ENCODE measurements around the gene KIF5A. TPM values are rescaled to one million over a fixed set of nuclear protein-coding genes. Genes with fewer than 3 reads are reported as not detected.

The KIF5A gene
- total RNA-seq, 3 donors from 2014 or later: 0.56 to 0.98 (median 0.68) TPM

GRCh38 chr12:57524814-57525614, 24.8 kb upstream of the KIF5A start:
- no peaks in the 10 kb centered on the region for H3K9me3 Mint-ChIP-seq
- peaks cover 32% of the 10 kb centered on the region for H3K4me1 Mint-ChIP-seq (ENCODE audit: low read depth)
- H3K27me3 Mint-ChIP-seq (ENCODE audit: low read depth): no peaks in the 10 kb centered on the region
- no peak for ATAC-seq
- H3K36me3 Mint-ChIP-seq (ENCODE audit: insufficient read depth): peaks cover 8% of the 10 kb centered on the region
- no peak for DNase-seq
- peak overlapping the region; percentile 92 for H3K4me3 Mint-ChIP-seq

DNA sequence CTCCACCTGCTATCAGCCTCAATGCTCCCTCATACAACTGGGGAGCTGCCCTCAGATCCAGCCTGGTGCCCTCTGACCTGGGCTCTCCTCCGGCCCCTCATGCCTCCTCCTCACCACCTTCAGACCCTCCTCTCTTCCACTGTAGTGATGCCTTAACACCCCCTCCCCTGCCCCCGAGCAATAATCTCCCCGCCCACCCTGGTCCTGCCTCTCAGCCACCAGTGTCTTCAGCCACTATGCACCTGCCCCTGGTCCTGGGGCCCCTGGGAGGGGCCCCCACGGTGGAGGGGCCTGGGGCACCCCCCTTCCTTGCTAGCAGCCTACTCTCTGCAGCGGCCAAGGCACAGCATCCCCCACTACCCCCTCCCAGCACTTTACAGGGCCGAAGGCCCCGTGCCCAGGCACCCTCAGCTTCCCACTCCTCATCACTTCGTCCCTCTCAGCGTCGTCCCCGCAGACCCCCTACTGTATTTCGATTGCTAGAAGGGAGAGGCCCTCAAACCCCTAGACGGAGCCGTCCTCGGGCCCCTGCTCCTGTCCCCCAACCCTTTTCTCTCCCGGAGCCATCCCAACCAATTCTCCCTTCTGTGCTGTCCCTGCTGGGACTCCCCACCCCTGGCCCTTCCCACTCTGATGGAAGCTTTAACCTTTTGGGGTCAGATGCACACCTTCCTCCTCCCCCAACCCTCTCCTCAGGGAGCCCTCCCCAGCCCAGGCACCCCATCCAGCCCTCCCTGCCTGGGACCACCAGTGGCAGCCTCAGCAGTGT, 24.0 kb upstream of the KIF5A start:
- Mint-ChIP-seq H3K27me3 (ENCODE audit: low read depth) (no peaks in the 10 kb centered on the region), H3K9me3 (no peaks in the 10 kb centered on the region), H3K36me3 (ENCODE audit: insufficient read depth) (peaks cover 9% of the 10 kb centered on the region), H3K4me3 (no peak overlapping the region), H3K4me1 (ENCODE audit: low read depth) (peaks cover 32% of the 10 kb centered on the region)
- ATAC-seq (no peak), DNase-seq (no peak)

DNA sequence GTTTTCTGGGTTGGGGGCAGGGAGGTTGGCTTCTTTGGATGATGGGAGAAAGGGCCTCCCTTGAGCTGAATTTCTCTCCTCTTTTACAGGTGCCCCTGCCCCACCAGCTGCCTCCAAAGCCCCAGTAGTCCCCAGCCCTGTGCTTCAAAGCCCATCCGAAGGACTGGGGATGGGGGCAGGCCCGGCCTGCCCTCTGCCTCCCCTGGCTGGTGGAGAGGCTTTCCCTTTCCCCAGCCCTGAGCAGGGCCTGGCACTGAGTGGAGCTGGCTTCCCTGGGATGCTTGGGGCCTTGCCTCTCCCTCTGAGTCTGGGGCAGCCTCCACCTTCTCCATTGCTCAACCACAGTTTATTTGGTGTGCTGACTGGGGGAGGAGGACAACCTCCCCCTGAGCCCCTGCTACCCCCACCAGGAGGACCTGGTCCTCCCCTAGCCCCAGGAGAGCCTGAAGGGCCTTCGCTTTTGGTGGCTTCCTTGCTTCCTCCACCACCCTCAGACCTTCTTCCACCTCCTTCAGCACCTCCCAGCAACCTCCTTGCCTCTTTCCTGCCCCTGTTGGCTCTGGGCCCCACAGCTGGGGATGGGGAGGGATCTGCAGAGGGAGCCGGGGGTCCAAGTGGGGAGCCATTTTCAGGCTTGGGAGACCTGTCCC, 23.2 kb upstream of the KIF5A start:
- DNase-seq (no peak), ATAC-seq (no peak)
- peaks cover 25% of the 10 kb centered on the region for H3K4me1 Mint-ChIP-seq (ENCODE audit: low read depth)
- H3K9me3 Mint-ChIP-seq: no peaks in the 10 kb centered on the region
- H3K4me3 Mint-ChIP-seq: no peak overlapping the region
- no peaks in the 10 kb centered on the region for H3K27me3 Mint-ChIP-seq (ENCODE audit: low read depth)
- peaks cover 13% of the 10 kb centered on the region for H3K36me3 Mint-ChIP-seq (ENCODE audit: insufficient read depth)

- ATAC-seq (no peak), DNase-seq (no peak)
- no peaks in the 10 kb centered on the region for H3K27me3 Mint-ChIP-seq (ENCODE audit: low read depth)
- peaks cover 19% of the 10 kb centered on the region for H3K4me1 Mint-ChIP-seq (ENCODE audit: low read depth)
- H3K9me3 Mint-ChIP-seq: no peaks in the 10 kb centered on the region
- peaks cover 19% of the 10 kb centered on the region for H3K36me3 Mint-ChIP-seq (ENCODE audit: insufficient read depth)
- no peak overlapping the region for H3K4me3 Mint-ChIP-seq
Observed at GRCh38 chr12:57527184-57527583, 22.7 kb upstream of the KIF5A start.

DNA sequence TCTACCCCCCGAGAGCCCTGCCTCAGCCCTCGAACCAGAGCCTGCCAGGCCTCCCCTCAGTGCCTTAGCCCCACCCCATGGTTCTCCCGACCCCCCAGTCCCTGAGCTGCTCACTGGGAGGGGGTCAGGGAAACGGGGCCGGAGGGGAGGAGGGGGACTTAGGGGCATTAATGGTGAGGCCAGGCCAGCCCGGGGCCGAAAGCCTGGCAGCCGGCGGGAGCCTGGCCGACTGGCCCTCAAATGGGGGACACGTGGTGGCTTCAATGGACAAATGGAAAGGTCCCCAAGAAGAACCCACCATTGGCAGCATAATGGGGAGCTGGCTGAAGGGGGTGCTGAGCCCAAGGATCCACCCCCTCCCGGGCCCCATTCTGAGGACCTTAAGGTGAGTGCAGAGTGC, 21.7 kb upstream of the KIF5A start:
- no peaks in the 10 kb centered on the region for H3K27me3 Mint-ChIP-seq (ENCODE audit: low read depth)
- no peak for ATAC-seq
- no peak overlapping the region for H3K4me3 Mint-ChIP-seq
- DNase-seq: no peak
- H3K9me3 Mint-ChIP-seq: no peaks in the 10 kb centered on the region
- peaks cover 16% of the 10 kb centered on the region for H3K4me1 Mint-ChIP-seq (ENCODE audit: low read depth)
- peaks cover 29% of the 10 kb centered on the region for H3K36me3 Mint-ChIP-seq (ENCODE audit: insufficient read depth)

GRCh38 chr12:57528831-57529555, 20.9 kb upstream of the KIF5A start:
- H3K9me3 Mint-ChIP-seq: no peaks in the 10 kb centered on the region
- H3K4me1 Mint-ChIP-seq (ENCODE audit: low read depth): peaks cover 7% of the 10 kb centered on the region
- H3K36me3 Mint-ChIP-seq (ENCODE audit: insufficient read depth): peaks cover 30% of the 10 kb centered on the region

GRCh38 chr12:57529831-57530230, 20.0 kb upstream of the KIF5A start:
- Mint-ChIP-seq H3K27me3 (ENCODE audit: low read depth) (no peaks in the 10 kb centered on the region), H3K4me1 (ENCODE audit: low read depth) (no peaks in the 10 kb centered on the region), H3K4me3 (no peak overlapping the region), H3K36me3 (ENCODE audit: insufficient read depth) (peaks cover 29% of the 10 kb centered on the region), H3K9me3 (no peaks in the 10 kb centered on the region)
- DNase-seq (no peak), ATAC-seq (no peak)

More at GRCh38 chr12:57528831-57529555, 20.9 kb upstream of the KIF5A start:
- ATAC-seq: no peak
- no peak for DNase-seq
- Mint-ChIP-seq H3K4me3 (no peak overlapping the region), H3K27me3 (ENCODE audit: low read depth) (no peaks in the 10 kb centered on the region)

GRCh38 chr12:57530396-57531142, 19.3 kb upstream of the KIF5A start:
- Mint-ChIP-seq H3K9me3 (no peaks in the 10 kb centered on the region), H3K27me3 (ENCODE audit: low read depth) (no peaks in the 10 kb centered on the region), H3K36me3 (ENCODE audit: insufficient read depth) (peaks cover 33% of the 10 kb centered on the region), H3K4me1 (ENCODE audit: low read depth) (no peaks in the 10 kb centered on the region), H3K4me3 (no peak overlapping the region)
- ATAC-seq (no peak), DNase-seq (no peak)

DNA sequence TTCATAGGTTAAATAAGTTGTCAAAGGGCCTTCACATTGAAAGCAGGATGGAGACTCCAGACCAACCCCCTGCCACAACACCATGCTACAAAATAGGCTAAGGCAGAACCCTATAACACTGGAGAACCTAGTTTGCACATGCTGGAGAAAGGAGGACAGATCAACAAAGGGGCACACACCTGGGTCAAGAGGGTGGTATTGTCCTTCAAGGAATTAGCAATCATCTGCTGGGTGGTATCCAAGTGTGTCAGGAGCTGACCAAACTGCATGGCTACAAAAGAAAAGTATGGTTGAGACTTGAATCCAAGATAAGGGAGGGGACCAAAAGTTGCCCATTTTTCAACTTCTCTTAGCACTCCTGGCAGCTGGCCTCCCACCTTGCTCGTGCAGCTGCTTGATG, 18.0 kb upstream of the KIF5A start:
- no peak overlapping the region for H3K4me3 Mint-ChIP-seq
- peaks cover 37% of the 10 kb centered on the region for H3K36me3 Mint-ChIP-seq (ENCODE audit: insufficient read depth)
- no peaks in the 10 kb centered on the region for H3K9me3 Mint-ChIP-seq
- no peaks in the 10 kb centered on the region for H3K4me1 Mint-ChIP-seq (ENCODE audit: low read depth)
- no peak for ATAC-seq
- no peak for DNase-seq
- no peaks in the 10 kb centered on the region for H3K27me3 Mint-ChIP-seq (ENCODE audit: low read depth)

DNA sequence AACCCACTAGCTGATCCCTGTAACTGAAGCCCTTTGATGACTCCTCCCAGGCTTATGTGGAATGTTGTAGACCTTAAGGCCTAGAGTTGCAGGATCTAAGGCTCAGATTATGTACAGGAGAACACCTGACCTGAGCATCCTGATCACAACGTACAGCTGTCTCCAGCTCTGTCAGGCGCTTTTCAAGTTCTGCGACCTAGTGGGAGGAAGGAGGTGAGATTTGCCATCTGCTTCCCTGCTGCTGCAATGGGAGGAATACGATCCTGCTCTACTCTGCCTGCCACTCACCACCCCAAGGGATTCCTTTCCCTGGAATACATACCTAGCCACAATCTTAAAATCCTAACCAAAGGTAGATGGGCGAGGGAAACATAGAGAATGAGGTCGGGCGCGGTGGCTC, 16.7 kb upstream of the KIF5A start:
- no peaks in the 10 kb centered on the region for H3K9me3 Mint-ChIP-seq
- ATAC-seq (no peak), DNase-seq (no peak)
- H3K36me3 Mint-ChIP-seq (ENCODE audit: insufficient read depth): peaks cover 42% of the 10 kb centered on the region
- H3K4me3 Mint-ChIP-seq: no peak overlapping the region
- H3K4me1 Mint-ChIP-seq (ENCODE audit: low read depth): no peaks in the 10 kb centered on the region
- H3K27me3 Mint-ChIP-seq (ENCODE audit: low read depth): no peaks in the 10 kb centered on the region

DNA sequence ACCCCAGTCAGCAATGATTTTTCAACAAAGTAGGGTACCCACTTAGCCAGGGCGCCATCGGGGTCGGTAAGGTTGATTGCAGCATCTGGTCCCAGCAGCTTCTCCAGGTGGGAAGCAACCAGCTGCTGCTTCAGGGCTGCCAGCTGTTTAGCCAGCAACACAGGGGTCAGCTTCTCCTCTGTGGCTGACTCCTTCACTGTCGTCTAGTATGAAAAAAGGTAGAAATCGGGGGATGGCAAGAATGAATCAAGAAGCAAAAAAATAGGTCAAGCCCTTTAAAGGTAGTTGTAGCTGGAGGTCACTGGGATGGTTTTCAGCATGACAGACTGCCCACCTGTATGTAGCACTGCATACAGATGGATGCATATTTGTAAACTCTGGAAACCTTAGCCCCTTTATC, 15.6 kb upstream of the KIF5A start:
- no peak overlapping the region for H3K4me3 Mint-ChIP-seq
- H3K4me1 Mint-ChIP-seq (ENCODE audit: low read depth): no peaks in the 10 kb centered on the region
- H3K9me3 Mint-ChIP-seq: no peaks in the 10 kb centered on the region
- DNase-seq: no peak
- H3K36me3 Mint-ChIP-seq (ENCODE audit: insufficient read depth): peaks cover 45% of the 10 kb centered on the region
- no peaks in the 10 kb centered on the region for H3K27me3 Mint-ChIP-seq (ENCODE audit: low read depth)
- ATAC-seq: no peak

GRCh38 chr12:57534991-57535543, 14.8 kb upstream of the KIF5A start:
- H3K4me3 Mint-ChIP-seq: no peak overlapping the region
- DNase-seq (no peak), ATAC-seq (no peak)
- H3K36me3 Mint-ChIP-seq (ENCODE audit: insufficient read depth): peaks cover 43% of the 10 kb centered on the region
- no peaks in the 10 kb centered on the region for H3K9me3 Mint-ChIP-seq
- no peaks in the 10 kb centered on the region for H3K27me3 Mint-ChIP-seq (ENCODE audit: low read depth)
- no peaks in the 10 kb centered on the region for H3K4me1 Mint-ChIP-seq (ENCODE audit: low read depth)

- H3K4me1 Mint-ChIP-seq (ENCODE audit: low read depth): no peaks in the 10 kb centered on the region
- ATAC-seq (no peak), DNase-seq (no peak)
- H3K27me3 Mint-ChIP-seq (ENCODE audit: low read depth): no peaks in the 10 kb centered on the region
- H3K36me3 Mint-ChIP-seq (ENCODE audit: insufficient read depth): peaks cover 41% of the 10 kb centered on the region
- no peak overlapping the region for H3K4me3 Mint-ChIP-seq
- H3K9me3 Mint-ChIP-seq: no peaks in the 10 kb centered on the region
Observed at GRCh38 chr12:57535764-57536596, 13.9 kb upstream of the KIF5A start.
